Stimulated activated naive CD8-positive, alpha-beta T cell treated with anti-CD3 and anti-CD28 coated beads, Interleukin-15, amount 100 ng/mL, for 72 hours (primary cell): ENCODE measurements around the gene HINT2.

Experiments
- ATAC-seq: fragments of 150-1000 bp; cut with Tn5 transposase; 2 replicates; pipeline ENCODE4 v1.10.0; 2021; ENCODE audit warnings: mild to moderate bottlenecking, moderate library complexity
- DNase-seq, 2 donors: peaks; one replicate each; pipeline ENCODE4 v3.0.0; 2021 to 2022
- H3K27ac Mint-ChIP-seq, 2 donors: one replicate each; pipeline ENCODE4 v1.8.0; 2022; ENCODE audit warnings: mild to moderate bottlenecking in 2 of 2, mixed read lengths in 2 of 2, moderate library complexity in 2 of 2
- H3K27me3 Mint-ChIP-seq: one replicate; pipeline ENCODE4 v1.8.0; 2022; ENCODE audit warnings: mixed read lengths
- H3K4me1 Mint-ChIP-seq: one replicate; pipeline ENCODE4 v1.8.0; 2022; ENCODE audit warnings: mild to moderate bottlenecking, mixed read lengths
- H3K4me3 Mint-ChIP-seq, 2 donors: one replicate each; pipeline ENCODE4 v1.8.0; 2022; ENCODE audit warnings: mild to moderate bottlenecking in 2 of 2, mixed read lengths in 2 of 2, moderate library complexity in 1 of 2
- H3K9me3 Mint-ChIP-seq, 2 donors: one replicate each; pipeline ENCODE4 v1.8.0; 2022; ENCODE audit warnings: mixed read lengths in 2 of 2

The HINT2 gene

GRCh38 chr9:35781066-35781465 is 33.8 kb downstream of the HINT2 start:
- Mint-ChIP-seq H3K4me1 (no peaks in the 10 kb centered on the region), H3K27me3 (no peaks in the 10 kb centered on the region), H3K9me3 (no peaks in the 10 kb centered on the region), H3K27ac (no peak overlapping the region), H3K4me3 (no peak overlapping the region)
- ATAC-seq (no peak), DNase-seq (no peak)

GRCh38 chr9:35778496-35778895 is 36.3 kb downstream of the HINT2 start:
- H3K27ac Mint-ChIP-seq = no peak overlapping the region
- no peak overlapping the region for H3K4me3 Mint-ChIP-seq
- no peaks in the 10 kb centered on the region for H3K4me1 Mint-ChIP-seq
- no peaks in the 10 kb centered on the region for H3K27me3 Mint-ChIP-seq
- ATAC-seq = no peak
- H3K9me3 Mint-ChIP-seq = no peaks in the 10 kb centered on the region
- DNase-seq = no peak

GRCh38 chr9:35776018-35776417 is 38.8 kb downstream of the HINT2 start:
- no peaks in the 10 kb centered on the region for H3K4me1 Mint-ChIP-seq
- ATAC-seq (no peak), DNase-seq (no peak)
- no peaks in the 10 kb centered on the region for H3K27me3 Mint-ChIP-seq
- H3K4me3 Mint-ChIP-seq = no peak overlapping the region
- no peak overlapping the region for H3K27ac Mint-ChIP-seq
- no peaks in the 10 kb centered on the region for H3K9me3 Mint-ChIP-seq

GRCh38 chr9:35774907-35775635 is 39.8 kb downstream of the HINT2 start:
- no peaks in the 10 kb centered on the region for H3K4me1 Mint-ChIP-seq
- no peak overlapping the region for H3K27ac Mint-ChIP-seq
- ATAC-seq (no peak), DNase-seq (no peak)
- H3K4me3 Mint-ChIP-seq = no peak overlapping the region
- no peaks in the 10 kb centered on the region for H3K27me3 Mint-ChIP-seq
- no peaks in the 10 kb centered on the region for H3K9me3 Mint-ChIP-seq

GRCh38 chr9:35771943-35772342 is 42.9 kb downstream of the HINT2 start:
- DNase-seq = no peak
- Mint-ChIP-seq H3K27ac (no peak overlapping the region), H3K9me3 (no peaks in the 10 kb centered on the region), H3K4me3 (no peak overlapping the region), H3K4me1 (no peaks in the 10 kb centered on the region), H3K27me3 (no peaks in the 10 kb centered on the region)
- no peak for ATAC-seq

- no peak overlapping the region for H3K27ac Mint-ChIP-seq
- no peaks in the 10 kb centered on the region for H3K9me3 Mint-ChIP-seq
- no peaks in the 10 kb centered on the region for H3K27me3 Mint-ChIP-seq
- DNase-seq (no peak), ATAC-seq (no peak)
- H3K4me1 Mint-ChIP-seq = no peaks in the 10 kb centered on the region
- H3K4me3 Mint-ChIP-seq = no peak overlapping the region
Observed at GRCh38 chr9:35771534-35771933, 43.3 kb downstream of the HINT2 start.

GRCh38 chr9:35771075-35771433 is 43.8 kb downstream of the HINT2 start:
- no peaks in the 10 kb centered on the region for H3K4me1 Mint-ChIP-seq
- no peaks in the 10 kb centered on the region for H3K9me3 Mint-ChIP-seq
- DNase-seq = no peak
- H3K27me3 Mint-ChIP-seq = no peaks in the 10 kb centered on the region
- H3K4me3 Mint-ChIP-seq = no peak overlapping the region
- no peak for ATAC-seq
- H3K27ac Mint-ChIP-seq = no peak overlapping the region

- ATAC-seq = no peak
- no peaks in the 10 kb centered on the region for H3K4me1 Mint-ChIP-seq
- H3K27me3 Mint-ChIP-seq = no peaks in the 10 kb centered on the region
- no peaks in the 10 kb centered on the region for H3K9me3 Mint-ChIP-seq
- no peak overlapping the region for H3K4me3 Mint-ChIP-seq
- no peak for DNase-seq
- no peak overlapping the region for H3K27ac Mint-ChIP-seq
Observed at GRCh38 chr9:35769763-35770162, 45.1 kb downstream of the HINT2 start.

- H3K9me3 Mint-ChIP-seq = no peaks in the 10 kb centered on the region
- DNase-seq (no peak), ATAC-seq (no peak)
- no peak overlapping the region for H3K4me3 Mint-ChIP-seq
- no peak overlapping the region for H3K27ac Mint-ChIP-seq
- H3K27me3 Mint-ChIP-seq = no peaks in the 10 kb centered on the region
- H3K4me1 Mint-ChIP-seq = no peaks in the 10 kb centered on the region
Observed at GRCh38 chr9:35767458-35767857, 47.4 kb downstream of the HINT2 start.

- Mint-ChIP-seq H3K4me3 (no peak overlapping the region), H3K27me3 (no peaks in the 10 kb centered on the region), H3K4me1 (no peaks in the 10 kb centered on the region), H3K9me3 (no peaks in the 10 kb centered on the region), H3K27ac (no peak overlapping the region)
- DNase-seq (no peak), ATAC-seq (no peak)
Observed at GRCh38 chr9:35766997-35767396, 47.8 kb downstream of the HINT2 start.

- DNase-seq (no peak), ATAC-seq (no peak)
- Mint-ChIP-seq H3K4me1 (peaks cover 11% of the 10 kb centered on the region), H3K27me3 (no peaks in the 10 kb centered on the region), H3K9me3 (no peaks in the 10 kb centered on the region), H3K4me3 (no peak overlapping the region), H3K27ac (no peak overlapping the region)
Observed at GRCh38 chr9:35763803-35764202, 51.0 kb downstream of the HINT2 start.

GRCh38 chr9:35763181-35763580 is 51.7 kb downstream of the HINT2 start:
- peaks cover 17% of the 10 kb centered on the region for H3K4me1 Mint-ChIP-seq
- H3K4me3 Mint-ChIP-seq = no peak overlapping the region
- H3K9me3 Mint-ChIP-seq = no peaks in the 10 kb centered on the region
- H3K27me3 Mint-ChIP-seq = no peaks in the 10 kb centered on the region
- DNase-seq (no peak), ATAC-seq (no peak)
- no peak overlapping the region for H3K27ac Mint-ChIP-seq
